ENCODE measurements around the gene PLEKHM2. TPM values are rescaled to one million over a fixed set of nuclear protein-coding genes. Genes with fewer than 3 reads are reported as not detected.

The PLEKHM2 gene
- total and polyA plus RNA-seq, 3 experiments from 2014 or later: 8.3 to 56.3 (median 55.8) TPM

DNA sequence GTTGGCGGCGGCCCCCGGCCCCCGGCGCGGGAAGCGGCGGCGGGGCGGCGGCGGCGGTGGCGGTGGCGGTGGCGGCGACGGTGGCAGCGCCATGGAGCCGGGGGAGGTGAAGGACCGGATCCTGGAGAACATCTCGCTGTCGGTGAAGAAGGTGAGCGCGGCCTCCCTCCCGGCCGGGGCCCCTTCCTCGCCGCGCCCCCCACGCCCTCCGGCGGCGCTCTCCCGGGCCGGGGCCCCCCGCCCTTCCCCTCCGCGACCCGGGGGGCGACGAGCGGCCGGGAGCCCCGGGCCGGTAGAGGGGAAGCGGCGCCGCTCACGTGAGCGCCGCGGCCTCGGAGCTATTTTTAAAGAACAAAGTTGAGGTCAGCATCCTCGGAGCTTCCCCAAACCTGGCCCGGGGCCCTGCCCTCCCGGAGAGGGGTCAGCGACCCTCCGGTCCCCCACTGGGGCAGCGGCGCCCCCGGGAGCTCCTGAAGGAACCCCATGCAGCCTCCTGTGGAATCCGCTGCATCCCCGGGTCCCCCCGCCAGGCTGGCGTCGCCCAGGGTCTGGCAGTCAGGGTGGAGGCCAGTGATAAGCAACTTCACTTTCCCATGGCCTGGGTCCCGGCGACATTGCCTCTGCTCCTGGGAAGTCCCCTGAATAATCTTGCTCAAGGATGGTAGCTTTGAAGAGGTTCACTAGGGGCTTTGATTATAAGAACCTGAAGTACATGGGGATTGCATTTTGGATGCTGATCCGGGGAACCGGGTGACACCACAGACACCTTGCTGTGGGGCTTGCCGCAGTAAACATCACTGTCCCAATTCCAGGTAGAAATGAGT is 560 bp downstream of the PLEKHM2 start:
- Mint-ChIP-seq H3K4me3 (peak overlapping the region; percentile 91 to 100 (median 96)), H3K36me3 (peaks cover 0 to 9% (median 3%) of the 10 kb centered on the region in 3 donors), H3K9me3 (no peaks in the 10 kb centered on the region), H3K27ac (peak overlapping the region; percentile 94 to 99 (median 98)), H3K27me3 (no peaks in the 10 kb centered on the region), H3K4me1 (peaks cover 29 to 43% (median 30%) of the 10 kb centered on the region in 3 donors)
- Histone ChIP-seq H3K27me3 (ENCODE audit: insufficient read depth, low read length, poor library complexity, severe bottlenecking) (no peaks in the 10 kb centered on the region), H3K27ac (ENCODE audit: low read depth, low read length) (peak overlapping the region; percentile 75), H3K4me3 (ENCODE audit: low read length) (peak overlapping the region; percentile 82), H3K9me3 (ENCODE audit: low read length) (no peaks in the 10 kb centered on the region), H3K36me3 (ENCODE audit: insufficient read depth, low read length) (no peaks in the 10 kb centered on the region), H3K4me1 (ENCODE audit: insufficient read depth, low read length) (peaks cover 26% of the 10 kb centered on the region)
- peak; percentile 11 to 54 (median 29) for DNase-seq
- CTCF ChIA-PET: interaction anchor here (0.9 to 1.0 kb wide), 2 partner anchors 12 to 13 kb away, joined by 3 to 4 read pairs; no protein-coding TSS in a partner anchor
- POLR2A ChIA-PET: interaction anchor here (0.6 to 1.6 kb wide), 4 partner anchors 12 to 105 kb away, joined by 3 to 6 read pairs (median 5); no protein-coding TSS in a partner anchor

DNA sequence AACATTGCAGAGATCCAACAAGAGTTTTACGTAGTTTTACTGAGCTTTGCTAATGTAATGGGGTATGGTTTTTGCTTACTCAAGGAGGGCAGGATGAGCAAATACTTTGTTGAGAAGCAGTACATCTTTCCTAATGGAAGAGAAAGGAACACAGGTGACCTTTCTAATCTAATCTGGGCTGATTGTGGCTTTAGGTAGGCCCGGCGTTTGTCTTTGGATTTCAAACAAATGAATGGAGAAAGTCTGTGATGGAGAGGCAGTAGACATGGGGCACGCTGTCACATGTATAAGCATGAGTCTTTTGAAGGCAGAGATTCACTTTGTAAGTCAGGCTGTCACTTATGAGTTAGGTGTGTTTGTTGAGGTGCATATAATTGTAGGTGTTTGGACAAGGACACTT is 1.7 kb downstream of the PLEKHM2 start:
- peaks cover 26% of the 10 kb centered on the region for H3K4me1 ChIP-seq (ENCODE audit: insufficient read depth, low read length)
- H3K36me3 ChIP-seq (ENCODE audit: insufficient read depth, low read length): no peaks in the 10 kb centered on the region
- no peaks in the 10 kb centered on the region for H3K27me3 Mint-ChIP-seq
- peaks cover 0 to 11% (median 5%) of the 10 kb centered on the region in 3 donors for H3K36me3 Mint-ChIP-seq
- peak overlapping the region in 7 of 8 donors; percentile 65 to 99 (median 97) for H3K27ac Mint-ChIP-seq
- peaks cover 32 to 50% (median 37%) of the 10 kb centered on the region in 3 donors for H3K4me1 Mint-ChIP-seq
- DNase-seq: peak in 1 of 5 donors; percentile 4
- no peaks in the 10 kb centered on the region for H3K9me3 ChIP-seq (ENCODE audit: low read length)
- no peak overlapping the region for H3K27ac ChIP-seq (ENCODE audit: low read depth, low read length)
- H3K4me3 Mint-ChIP-seq: peak overlapping the region; percentile 91 to 100 (median 96)
- ChIA-PET CTCF (interaction anchor here (1.0 kb wide), 1 partner anchor 11 kb away, joined by 4 read pairs; no protein-coding TSS in a partner anchor), POLR2A (interaction anchor here (0.7 to 1.6 kb wide), 3 partner anchors 11 to 573 kb away, joined by 5 to 8 read pairs (median 5); no protein-coding TSS in a partner anchor)
- H3K4me3 ChIP-seq (ENCODE audit: low read length): no peak overlapping the region
- H3K9me3 Mint-ChIP-seq: no peaks in the 10 kb centered on the region
- no peaks in the 10 kb centered on the region for H3K27me3 ChIP-seq (ENCODE audit: insufficient read depth, low read length, poor library complexity, severe bottlenecking)

DNA sequence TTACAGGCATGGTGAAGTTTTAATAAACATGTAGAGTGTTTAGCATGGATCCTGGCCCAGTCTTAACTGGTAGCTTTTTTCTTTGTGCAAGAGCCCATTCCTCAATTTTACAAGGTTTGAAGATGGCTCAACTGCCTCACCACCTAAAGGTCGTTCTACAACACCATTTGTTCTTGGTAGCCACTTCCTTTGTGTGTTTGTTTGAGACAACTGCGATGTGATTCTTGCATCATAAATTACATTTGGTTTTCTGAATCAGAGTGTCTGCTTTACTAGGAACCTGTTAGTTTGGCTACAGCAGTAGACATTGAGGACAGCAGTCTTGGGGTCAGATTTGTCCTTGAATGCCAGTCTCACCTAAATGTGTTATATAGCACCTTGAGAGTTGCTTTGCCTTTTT is 3.3 kb downstream of the PLEKHM2 start:
- H3K9me3 Mint-ChIP-seq: no peaks in the 10 kb centered on the region
- POLR2A ChIA-PET: no interaction called here

DNA sequence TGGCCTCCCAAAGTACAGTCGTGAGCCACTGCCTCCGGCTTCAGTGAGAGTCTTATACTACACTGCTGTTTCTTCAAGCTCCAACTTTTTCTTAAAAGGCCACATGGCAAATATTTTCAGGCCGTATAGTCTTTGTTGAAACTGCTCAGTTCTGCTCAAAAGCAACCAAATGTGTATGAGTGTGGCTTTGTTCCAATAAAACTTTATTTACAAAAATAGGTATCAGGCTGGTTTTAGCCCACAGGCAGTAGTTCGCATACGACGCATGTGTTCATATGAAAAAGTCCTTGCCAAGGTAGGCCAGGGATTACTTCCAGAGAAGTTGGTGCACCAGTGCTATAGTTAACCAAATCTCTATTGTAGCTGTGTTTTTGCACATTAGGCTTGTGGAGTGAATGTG is 6.2 kb downstream of the PLEKHM2 start:
- DNase-seq: no peak
- ChIA-PET CTCF (no interaction called here), POLR2A (no interaction called here)

More for the DNA sequence above, 3.3 kb downstream of the PLEKHM2 start:
- peaks cover 37 to 57% (median 38%) of the 10 kb centered on the region in 3 donors for H3K4me1 Mint-ChIP-seq
- no peak overlapping the region for H3K27ac ChIP-seq (ENCODE audit: low read depth, low read length)
- peak overlapping the region in 3 of 8 donors; percentile 1 to 51 (median 12) for H3K27ac Mint-ChIP-seq
- peak overlapping the region in 2 of 7 donors; percentile 72 to 75 for H3K4me3 Mint-ChIP-seq
- no peaks in the 10 kb centered on the region for H3K27me3 ChIP-seq (ENCODE audit: insufficient read depth, low read length, poor library complexity, severe bottlenecking)
- H3K36me3 Mint-ChIP-seq: peaks cover 0 to 13% (median 5%) of the 10 kb centered on the region in 3 donors
- CTCF ChIA-PET: no interaction called here
- peaks cover 26% of the 10 kb centered on the region for H3K4me1 ChIP-seq (ENCODE audit: insufficient read depth, low read length)
- no peaks in the 10 kb centered on the region for H3K9me3 ChIP-seq (ENCODE audit: low read length)
- DNase-seq: no peak
- H3K27me3 Mint-ChIP-seq: no peaks in the 10 kb centered on the region
- no peak overlapping the region for H3K4me3 ChIP-seq (ENCODE audit: low read length)
- H3K36me3 ChIP-seq (ENCODE audit: insufficient read depth, low read length): no peaks in the 10 kb centered on the region

DNA sequence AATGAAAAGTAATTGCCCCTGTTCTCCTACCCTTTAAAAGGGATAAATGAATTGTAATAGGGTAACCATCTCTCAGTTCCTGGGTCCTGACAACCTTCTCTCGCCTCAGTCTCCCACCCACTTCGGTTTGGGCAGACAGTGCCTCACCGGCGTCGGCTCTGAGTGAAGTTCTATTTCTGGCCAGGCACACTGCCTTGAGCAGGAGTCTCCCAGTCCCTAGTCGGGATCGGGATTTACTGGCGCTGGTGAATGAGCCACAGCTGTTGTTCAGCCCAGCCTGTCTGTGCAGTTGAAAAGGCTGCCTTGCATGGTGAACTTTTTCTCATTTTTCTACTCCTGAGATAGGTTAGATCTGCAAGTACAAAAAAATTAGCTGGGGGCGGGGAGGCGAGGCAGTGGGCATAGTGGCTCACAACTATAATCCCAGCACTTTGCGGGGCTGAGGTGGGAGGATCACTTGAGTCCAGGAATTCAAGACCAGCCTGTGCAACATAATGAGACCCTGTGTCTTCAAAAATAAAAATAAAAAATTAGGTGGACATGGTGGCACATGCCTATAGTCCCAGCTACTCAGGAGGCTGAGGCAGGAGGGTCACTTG is 7.4 kb downstream of the PLEKHM2 start:
- no peak for DNase-seq
- Histone ChIP-seq H3K9me3 (ENCODE audit: low read length) (no peaks in the 10 kb centered on the region), H3K27ac (ENCODE audit: low read depth, low read length) (no peak overlapping the region), H3K4me1 (ENCODE audit: insufficient read depth, low read length) (peaks cover 14% of the 10 kb centered on the region), H3K36me3 (ENCODE audit: insufficient read depth, low read length) (no peaks in the 10 kb centered on the region), H3K4me3 (ENCODE audit: low read length) (no peak overlapping the region), H3K27me3 (ENCODE audit: insufficient read depth, low read length, poor library complexity, severe bottlenecking) (no peaks in the 10 kb centered on the region)
- POLR2A ChIA-PET: no interaction called here
- no peaks in the 10 kb centered on the region for H3K9me3 Mint-ChIP-seq
- no peaks in the 10 kb centered on the region for H3K27me3 Mint-ChIP-seq
- H3K36me3 Mint-ChIP-seq: peaks cover 0 to 20% (median 5%) of the 10 kb centered on the region in 3 donors
- H3K4me3 Mint-ChIP-seq: no peak overlapping the region
- H3K27ac Mint-ChIP-seq: peak overlapping the region in 3 of 8 donors; percentile 40 to 92 (median 50)
- CTCF ChIA-PET: no interaction called here
- H3K4me1 Mint-ChIP-seq: peaks cover 23 to 50% (median 37%) of the 10 kb centered on the region in 3 donors

More for the DNA sequence above, 6.2 kb downstream of the PLEKHM2 start:
- no peak overlapping the region for H3K27ac Mint-ChIP-seq
- H3K4me3 Mint-ChIP-seq: no peak overlapping the region
- Histone ChIP-seq H3K4me3 (ENCODE audit: low read length) (no peak overlapping the region), H3K9me3 (ENCODE audit: low read length) (no peaks in the 10 kb centered on the region), H3K36me3 (ENCODE audit: insufficient read depth, low read length) (no peaks in the 10 kb centered on the region), H3K4me1 (ENCODE audit: insufficient read depth, low read length) (peaks cover 19% of the 10 kb centered on the region), H3K27me3 (ENCODE audit: insufficient read depth, low read length, poor library complexity, severe bottlenecking) (no peaks in the 10 kb centered on the region), H3K27ac (ENCODE audit: low read depth, low read length) (no peak overlapping the region)
- H3K9me3 Mint-ChIP-seq: no peaks in the 10 kb centered on the region
- no peaks in the 10 kb centered on the region for H3K27me3 Mint-ChIP-seq
- H3K4me1 Mint-ChIP-seq: peaks cover 32 to 58% (median 44%) of the 10 kb centered on the region in 3 donors
- H3K36me3 Mint-ChIP-seq: peaks cover 0 to 19% (median 5%) of the 10 kb centered on the region in 3 donors

DNA sequence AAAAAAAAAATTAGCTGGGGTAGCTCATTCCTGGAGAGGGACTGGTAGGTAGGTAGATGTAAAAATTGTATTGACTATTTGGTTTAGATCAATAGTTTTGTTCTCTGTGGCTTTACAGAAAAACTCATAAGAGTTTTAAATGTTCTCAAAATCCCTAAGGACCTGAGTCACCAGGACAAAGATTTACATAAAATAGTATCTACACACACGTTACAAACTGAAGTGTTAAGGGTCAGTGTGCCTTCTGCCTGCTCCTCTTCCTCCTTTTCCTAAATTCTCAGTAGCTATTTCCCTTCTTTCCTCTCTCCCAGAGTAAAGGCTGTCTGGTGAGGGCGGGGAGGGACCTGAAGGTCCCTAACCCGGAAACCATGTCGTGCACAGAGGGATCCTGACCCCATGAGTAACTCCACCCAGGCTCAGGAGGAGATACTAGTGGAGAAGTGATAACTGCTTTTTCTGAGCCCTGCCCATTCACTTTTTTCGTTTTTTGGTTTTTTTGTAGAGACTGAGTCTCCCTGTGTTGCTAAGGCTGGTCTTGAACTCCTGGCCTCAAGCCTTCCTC is 8.1 kb downstream of the PLEKHM2 start:
- H3K4me1 ChIP-seq (ENCODE audit: insufficient read depth, low read length): peaks cover 21% of the 10 kb centered on the region
- CTCF ChIA-PET: no interaction called here
- H3K9me3 ChIP-seq (ENCODE audit: low read length): no peaks in the 10 kb centered on the region
- Mint-ChIP-seq H3K9me3 (no peaks in the 10 kb centered on the region), H3K36me3 (peaks cover 0 to 22% (median 5%) of the 10 kb centered on the region in 3 donors), H3K27me3 (no peaks in the 10 kb centered on the region), H3K4me3 (no peak overlapping the region), H3K4me1 (peaks cover 30 to 52% (median 38%) of the 10 kb centered on the region in 3 donors), H3K27ac (peak overlapping the region in 4 of 8 donors; percentile 50 to 92 (median 72))
- H3K27me3 ChIP-seq (ENCODE audit: insufficient read depth, low read length, poor library complexity, severe bottlenecking): no peaks in the 10 kb centered on the region
- H3K36me3 ChIP-seq (ENCODE audit: insufficient read depth, low read length): no peaks in the 10 kb centered on the region
- POLR2A ChIA-PET: no interaction called here
- peak overlapping the region; percentile 21 for H3K27ac ChIP-seq (ENCODE audit: low read depth, low read length)
- H3K4me3 ChIP-seq (ENCODE audit: low read length): no peak overlapping the region
- DNase-seq: no peak

DNA sequence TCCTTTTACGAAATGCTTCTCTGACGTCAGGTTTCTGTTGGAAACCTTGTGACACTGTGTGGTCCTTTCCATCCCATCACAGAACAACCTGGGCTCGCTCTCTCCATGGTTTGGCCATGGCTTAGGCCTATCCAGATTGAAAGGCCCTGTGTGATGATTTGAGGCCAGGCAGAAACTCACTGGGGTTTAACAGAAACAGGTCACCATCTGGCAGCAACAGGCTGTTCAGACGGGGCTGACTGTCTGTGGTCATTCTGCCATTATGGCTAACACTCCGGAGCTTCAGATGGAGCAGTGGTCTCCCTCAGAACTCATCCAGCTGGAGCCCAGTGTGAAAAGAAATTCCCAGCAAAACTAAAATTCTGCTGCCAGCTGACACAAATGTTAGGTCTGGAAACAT is 9.3 kb downstream of the PLEKHM2 start:
- H3K4me3 ChIP-seq (ENCODE audit: low read length): no peak overlapping the region
- no peaks in the 10 kb centered on the region for H3K9me3 Mint-ChIP-seq
- no peaks in the 10 kb centered on the region for H3K27me3 ChIP-seq (ENCODE audit: insufficient read depth, low read length, poor library complexity, severe bottlenecking)
- H3K4me1 Mint-ChIP-seq: peaks cover 27 to 50% (median 33%) of the 10 kb centered on the region in 3 donors
- no peak for DNase-seq
- no peak overlapping the region for H3K27ac ChIP-seq (ENCODE audit: low read depth, low read length)
- H3K9me3 ChIP-seq (ENCODE audit: low read length): no peaks in the 10 kb centered on the region
- H3K27ac Mint-ChIP-seq: no peak overlapping the region
- ChIA-PET CTCF (no interaction called here), POLR2A (no interaction called here)
- H3K36me3 ChIP-seq (ENCODE audit: insufficient read depth, low read length): no peaks in the 10 kb centered on the region
- H3K4me1 ChIP-seq (ENCODE audit: insufficient read depth, low read length): peaks cover 24% of the 10 kb centered on the region
- H3K36me3 Mint-ChIP-seq: peaks cover 0 to 25% (median 1%) of the 10 kb centered on the region in 3 donors
- H3K4me3 Mint-ChIP-seq: no peak overlapping the region
- H3K27me3 Mint-ChIP-seq: no peaks in the 10 kb centered on the region
